ENCODE results near the gene ABI3. TPM values are rescaled to one million over a fixed set of nuclear protein-coding genes. Genes with fewer than 3 reads are reported as not detected.
"Not testable (repeated sequence)": the region's sequence is repeated elsewhere in the genome, so short reads cannot be mapped to it uniquely, and the experiment has no call there.

ABI3 gene
- total RNA-seq = 73.2 and 77.2 TPM in 2 replicates

- intact Hi-C loops (cut with micrococcal nuclease) = loop anchor here (1.0 to 5.0 kb wide), 4 partner anchors 8 to 942 kb away; partner anchors contain the start of gene PPP1R9B
Measured at GRCh38 chr17:49210158-49211029, at the start of gene ABI3, which contains the start of gene GNGT2. TSS of gene ABI3 (plus strand) at chr17:49210707. CDS start at chr17:49210725, 18 bp downstream. TSS of gene GNGT2 (minus strand) at chr17:49210574. CDS start at chr17:49207422, 3,152 bp downstream.

- intact Hi-C loops (cut with micrococcal nuclease) = no loop called here
Measured at GRCh38 chr17:49162866-49163265, 47.6 kb upstream of the ABI3 start.

DNA sequence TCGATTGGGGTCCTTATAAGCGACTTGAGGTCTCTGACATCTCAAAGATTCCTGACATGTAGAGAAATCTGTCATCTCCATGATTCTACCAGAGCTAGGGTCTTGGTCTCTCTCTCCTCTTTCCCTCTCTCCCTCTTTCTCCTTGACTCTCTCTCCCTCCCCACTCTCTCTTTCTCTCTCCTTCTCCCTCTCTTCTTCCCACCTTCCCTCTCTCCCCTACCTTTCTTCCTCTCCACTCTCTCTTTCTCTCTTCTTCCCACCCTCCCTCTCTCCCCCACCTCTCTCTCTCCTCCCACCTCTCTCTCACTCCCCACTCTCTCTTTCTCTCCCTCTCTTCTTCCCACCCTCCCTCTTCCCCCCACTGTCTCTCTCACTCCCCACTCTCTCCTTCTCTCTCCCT lies 45.4 kb upstream of the ABI3 start:
- intact Hi-C loops (cut with micrococcal nuclease) = no loop called here

GRCh38 chr17:49168706-49169105 lies 41.8 kb upstream of the ABI3 start:
- intact Hi-C loops (cut with micrococcal nuclease) = no loop called here

GRCh38 chr17:49170216-49170615 lies 40.3 kb upstream of the ABI3 start:
- intact Hi-C loops (cut with micrococcal nuclease) = no loop called here

GRCh38 chr17:49170711-49171110 lies 39.8 kb upstream of the ABI3 start:
- intact Hi-C loops (cut with micrococcal nuclease) = not testable (repeated sequence)

GRCh38 chr17:49175978-49176377 lies 34.5 kb upstream of the ABI3 start:
- intact Hi-C loops (cut with micrococcal nuclease) = not testable (repeated sequence)

DNA sequence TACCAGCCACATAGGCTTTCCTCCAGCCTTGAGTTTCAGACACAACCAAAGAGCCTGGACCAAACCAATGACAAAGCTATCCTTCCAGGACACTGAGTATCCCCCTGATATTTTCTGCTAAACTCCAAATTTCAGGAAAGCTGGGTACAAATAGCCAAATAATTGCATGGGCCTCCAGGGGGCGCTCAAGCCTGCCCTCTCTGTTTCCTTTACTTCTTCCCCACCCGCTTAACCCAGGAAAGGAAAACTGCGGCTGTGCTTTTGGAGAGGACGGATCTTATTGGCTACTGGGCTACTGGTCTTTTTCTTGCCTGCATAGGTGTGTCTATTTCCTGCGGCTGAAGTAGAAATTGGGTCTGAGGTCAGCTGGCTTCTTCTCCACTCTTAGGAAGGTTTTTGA lies 30.2 kb upstream of the ABI3 start:
- intact Hi-C loops (cut with micrococcal nuclease) = loop anchor here (1.0 to 2.0 kb wide), 5 partner anchors 12 to 214 kb away; no protein-coding TSS in a partner anchor

- intact Hi-C loops (cut with micrococcal nuclease) = loop anchor here (1.0 to 2.0 kb wide), 5 partner anchors 11 to 214 kb away; no protein-coding TSS in a partner anchor
Measured at GRCh38 chr17:49180998-49181635, 29.4 kb upstream of the ABI3 start.

DNA sequence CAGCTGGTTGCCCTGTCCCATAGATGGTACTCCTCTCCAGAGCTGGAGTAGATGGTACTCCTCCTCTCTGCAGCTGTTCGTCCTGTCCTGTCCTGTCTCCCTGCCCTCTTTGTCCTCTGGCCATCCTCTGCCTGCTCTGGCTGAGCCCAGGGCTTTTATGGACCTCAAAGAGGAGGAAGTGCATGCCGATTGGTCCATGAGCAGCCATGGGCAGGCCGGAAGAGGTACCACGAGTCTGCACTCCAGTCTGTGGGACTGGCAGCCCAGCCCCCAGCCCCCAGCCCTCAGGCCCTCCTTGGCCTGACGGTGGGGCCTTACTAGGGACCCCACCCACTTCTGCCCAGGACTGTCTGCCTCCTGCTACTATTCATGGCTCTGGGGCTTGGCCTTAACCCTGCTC lies 27.2 kb upstream of the ABI3 start:
- intact Hi-C loops (cut with micrococcal nuclease) = no loop called here

GRCh38 chr17:49183801-49184200 lies 26.7 kb upstream of the ABI3 start:
- intact Hi-C loops (cut with micrococcal nuclease) = no loop called here

GRCh38 chr17:49184522-49184921 lies 26.0 kb upstream of the ABI3 start:
- intact Hi-C loops (cut with micrococcal nuclease) = not testable (repeated sequence)

DNA sequence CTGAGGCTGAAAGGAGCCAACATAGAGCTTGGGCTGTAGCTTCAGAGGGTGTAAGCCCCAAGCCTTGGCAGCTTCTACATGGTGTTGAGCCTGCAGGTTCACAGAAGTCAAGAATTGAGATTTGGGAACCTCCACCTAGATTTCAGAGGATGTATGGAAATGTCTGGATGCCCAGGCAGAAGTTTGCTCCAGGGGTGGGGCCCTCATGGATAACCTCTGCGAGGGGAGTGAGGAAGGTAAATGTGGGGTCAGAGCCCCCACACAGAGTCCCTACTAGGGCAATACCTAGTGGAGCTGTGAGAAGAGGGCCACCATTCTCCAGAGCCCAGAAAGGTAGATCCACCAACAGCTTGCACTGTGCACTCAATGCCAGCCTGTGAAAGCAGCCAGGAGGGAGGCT lies 25.1 kb upstream of the ABI3 start:
- intact Hi-C loops (cut with micrococcal nuclease) = not testable (repeated sequence)

GRCh38 chr17:49187301-49187700 lies 23.2 kb upstream of the ABI3 start:
- intact Hi-C loops (cut with micrococcal nuclease) = no loop called here

DNA sequence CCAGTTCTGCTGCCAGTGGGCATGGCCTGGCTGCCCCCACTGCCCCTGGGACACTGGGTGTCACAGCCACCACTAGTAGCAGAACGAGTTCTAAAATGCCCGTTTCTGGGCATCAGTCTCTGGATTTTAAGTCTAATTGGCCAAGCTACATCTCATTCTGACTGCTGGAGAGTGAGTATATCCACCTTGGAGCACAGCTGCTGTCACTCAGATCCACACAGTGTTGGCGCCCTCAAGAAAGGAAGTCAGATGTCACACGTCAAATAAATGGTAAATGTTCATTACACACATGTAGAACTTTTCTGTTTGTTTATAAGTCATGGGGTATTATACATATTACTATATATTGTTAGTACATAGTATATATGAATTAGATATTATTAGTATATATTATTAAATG lies 19.6 kb upstream of the ABI3 start:
- intact Hi-C loops (cut with micrococcal nuclease) = loop anchor here (5.0 to 10.0 kb wide), 4 partner anchors 349 to 1544 kb away; partner anchors contain the start of genes CBX1, KPNB1, LRRC46 and MRPL10

DNA sequence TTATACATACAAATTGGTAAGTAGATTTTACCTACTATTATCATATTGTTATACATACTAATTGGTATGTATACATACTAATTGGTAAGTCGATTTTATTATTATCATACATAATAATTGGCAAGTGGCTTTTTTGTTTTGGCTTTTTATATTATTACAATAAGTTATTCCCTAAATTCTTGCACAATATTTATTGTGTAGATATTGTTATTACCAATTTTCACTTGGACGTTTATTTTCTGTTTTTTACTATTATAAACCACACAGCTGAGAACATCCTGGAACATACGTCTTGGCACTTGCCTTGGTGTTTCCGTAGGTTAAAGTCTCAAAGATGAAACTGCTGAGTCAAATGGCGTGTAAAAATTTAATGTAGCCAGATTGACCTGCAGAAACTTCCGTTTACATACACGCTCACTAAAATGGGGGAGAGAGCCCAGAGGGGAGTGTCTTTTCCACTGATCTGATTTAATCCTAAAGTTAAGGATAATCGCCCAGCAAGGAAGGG lies 19.0 kb upstream of the ABI3 start:
- intact Hi-C loops (cut with micrococcal nuclease) = loop anchor here (5.0 to 10.0 kb wide), 4 partner anchors 349 to 1544 kb away; partner anchors contain the start of genes CBX1, KPNB1, LRRC46 and MRPL10

DNA sequence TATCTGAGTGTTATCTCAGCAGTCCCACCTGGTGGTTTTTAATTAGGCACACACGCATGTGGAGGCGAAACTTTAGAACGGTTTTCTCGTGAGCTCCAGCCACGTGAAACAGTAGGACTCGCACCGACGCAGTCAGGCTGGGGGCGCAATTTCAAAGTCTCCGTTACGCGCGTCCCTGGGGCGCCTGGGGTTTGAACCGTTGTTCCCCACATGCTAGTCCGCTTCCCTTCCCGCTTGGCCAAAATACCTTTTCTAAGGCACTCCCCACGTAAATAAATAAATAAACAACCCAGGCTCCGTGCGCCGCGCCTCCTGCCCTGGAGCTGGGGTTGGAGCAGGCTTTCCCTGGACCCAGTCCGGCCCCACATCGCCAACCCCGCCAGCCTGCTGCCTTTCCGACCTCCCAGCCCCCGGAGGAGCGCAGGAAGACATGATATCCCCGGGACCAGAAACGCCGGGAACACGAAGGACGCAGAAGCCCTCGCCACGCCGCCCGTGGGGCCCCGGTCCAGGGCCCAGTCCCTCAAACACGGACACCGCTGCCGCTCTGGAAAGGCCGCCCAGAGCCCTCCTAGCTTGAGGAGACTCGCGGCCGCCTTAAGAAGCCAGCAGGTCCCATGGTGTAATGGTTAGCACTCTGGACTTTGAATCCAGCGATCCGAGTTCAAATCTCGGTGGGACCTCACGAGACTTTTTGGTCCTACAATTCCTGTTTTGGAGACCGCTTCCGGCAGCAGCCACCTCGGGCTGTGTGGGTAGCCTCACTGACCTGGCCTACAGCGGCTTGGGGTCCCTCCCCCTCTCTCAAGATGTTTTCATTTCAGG lies 18.4 kb upstream of the ABI3 start:
- intact Hi-C loops (cut with micrococcal nuclease) = loop anchor here (1.0 to 10.0 kb wide), 17 partner anchors 12 to 1545 kb away; partner anchors contain the start of genes ABI3, ATP5MC1, CBX1 and FAM117A

DNA sequence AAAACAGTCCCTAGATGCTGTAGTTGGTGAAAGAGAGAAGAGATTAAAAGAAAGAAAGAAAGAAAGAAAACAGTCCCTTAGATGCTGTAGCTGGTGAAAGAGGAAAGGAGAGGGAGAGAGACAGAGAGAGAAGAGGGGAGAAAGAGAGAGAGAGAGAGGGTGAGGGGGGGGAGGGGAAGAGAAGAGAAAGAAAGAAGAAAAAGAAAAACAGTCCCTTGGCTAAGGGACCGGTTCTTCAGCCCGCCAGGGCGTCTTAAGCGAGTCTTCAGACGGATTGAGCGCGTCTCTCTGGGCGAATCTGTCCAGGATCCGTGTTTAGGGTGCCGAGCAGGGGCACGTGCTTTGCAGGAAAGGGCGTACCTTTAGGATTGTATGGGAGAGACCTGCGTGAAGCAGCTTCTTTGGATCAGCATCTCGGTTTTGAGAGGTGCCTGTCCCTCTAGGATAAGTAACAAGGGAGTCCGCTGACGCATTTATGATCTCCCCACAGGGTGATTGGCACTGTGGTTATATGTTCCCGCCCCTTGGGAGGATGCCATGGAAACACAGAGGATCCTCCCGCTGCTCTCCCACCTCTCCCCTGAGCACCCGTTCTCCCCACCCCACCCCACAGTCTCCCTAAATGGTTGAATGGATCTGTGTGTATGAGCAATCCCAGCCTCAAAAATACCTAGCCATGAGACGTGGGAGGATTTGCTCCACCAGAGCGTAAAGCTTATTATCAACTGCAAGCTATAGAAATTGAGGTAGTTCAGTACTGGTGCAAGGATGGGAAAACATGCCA lies 16.8 kb upstream of the ABI3 start:
- intact Hi-C loops (cut with micrococcal nuclease) = loop anchor here (2.0 to 10.0 kb wide), 8 partner anchors 249 to 1546 kb away; partner anchors contain the start of genes CBX1, KPNB1, LRRC46 and MRPL10

GRCh38 chr17:49194297-49194607 lies 16.3 kb upstream of the ABI3 start:
- intact Hi-C loops (cut with micrococcal nuclease) = loop anchor here (5.0 to 10.0 kb wide), 4 partner anchors 352 to 1547 kb away; partner anchors contain the start of genes CBX1, KPNB1, LRRC46 and MRPL10

- intact Hi-C loops (cut with micrococcal nuclease) = loop anchor here (10.0 kb wide), 1 partner anchor 1091 kb away; the partner anchor contains the start of genes CBX1 and SNX11
Measured at GRCh38 chr17:49195751-49196150, 14.8 kb upstream of the ABI3 start.
